ENCODE data around the gene GPR141. TPM values are rescaled to one million over a fixed set of nuclear protein-coding genes. Genes with fewer than 3 reads are reported as not detected.

The GPR141 gene
- polyA plus RNA-seq, 1 donor (not counting 4 experiments of a cell fraction or from before 2014, with no cell fraction given): not detected

DNA sequence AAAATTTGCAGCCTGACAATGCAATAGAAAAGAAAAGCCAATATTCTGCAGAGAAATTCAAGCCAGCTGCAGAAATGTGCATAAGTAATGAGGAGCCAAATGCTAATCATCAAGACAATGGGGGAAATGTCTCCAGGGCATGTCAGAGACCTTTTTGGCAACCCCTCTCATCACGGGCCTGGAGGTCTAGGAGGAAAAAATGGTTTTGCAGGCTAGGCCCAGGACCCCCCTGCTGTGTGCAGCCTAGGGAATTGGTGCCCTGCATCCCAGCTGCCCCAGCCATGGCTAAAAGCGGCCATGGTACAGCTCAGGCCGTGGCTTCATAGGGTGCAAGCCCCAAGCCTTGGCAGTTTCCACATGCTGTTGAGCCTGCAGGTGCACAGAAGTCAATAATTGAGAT, 92.4 kb downstream of the GPR141 start:
- no peaks in the 10 kb centered on the region for H3K36me3 ChIP-seq (ENCODE audit: control insufficient read depth in 2 of 2, extremely low read depth in 1 of 2, insufficient read depth in 2 of 2, low read length in 2 of 2)
- no peaks in the 10 kb centered on the region for H3K9me3 ChIP-seq (ENCODE audit: control insufficient read depth, low read depth, low read length)
- H3K27me3 ChIP-seq (ENCODE audit: control insufficient read depth, extremely low read depth, insufficient read depth, low read length): no peaks in the 10 kb centered on the region
- H3K79me2 ChIP-seq (ENCODE audit: control insufficient read depth, insufficient read depth, low read length): no peaks in the 10 kb centered on the region
- FAIRE-seq (no peak), DNase-seq (ENCODE audit: low read depth, low spot score) (no peak)
- no peak overlapping the region for H2AFZ ChIP-seq (ENCODE audit: control insufficient read depth, low read length)
- H3K27ac ChIP-seq (ENCODE audit: control insufficient read depth, insufficient read depth, low read length): no peak overlapping the region
- dilution Hi-C loops (cut with MboI; ENCODE audit: extremely low pct_ligation_motif_present, low sequenced_read_pairs): no loop called here
- no peaks in the 10 kb centered on the region for H4K20me1 ChIP-seq (ENCODE audit: control insufficient read depth, extremely low read depth, insufficient read depth, low read length)
- H3K4me3 ChIP-seq (ENCODE audit: control insufficient read depth in 2 of 3, extremely low read depth in 1 of 3, insufficient read depth in 2 of 3, low read depth in 1 of 3, low read length in 3 of 3): no peak overlapping the region
- H3K9me1 ChIP-seq (ENCODE audit: control insufficient read depth, extremely low read depth, insufficient read depth, low read length): no peaks in the 10 kb centered on the region
- TF ChIP-seq, protein P1, sequence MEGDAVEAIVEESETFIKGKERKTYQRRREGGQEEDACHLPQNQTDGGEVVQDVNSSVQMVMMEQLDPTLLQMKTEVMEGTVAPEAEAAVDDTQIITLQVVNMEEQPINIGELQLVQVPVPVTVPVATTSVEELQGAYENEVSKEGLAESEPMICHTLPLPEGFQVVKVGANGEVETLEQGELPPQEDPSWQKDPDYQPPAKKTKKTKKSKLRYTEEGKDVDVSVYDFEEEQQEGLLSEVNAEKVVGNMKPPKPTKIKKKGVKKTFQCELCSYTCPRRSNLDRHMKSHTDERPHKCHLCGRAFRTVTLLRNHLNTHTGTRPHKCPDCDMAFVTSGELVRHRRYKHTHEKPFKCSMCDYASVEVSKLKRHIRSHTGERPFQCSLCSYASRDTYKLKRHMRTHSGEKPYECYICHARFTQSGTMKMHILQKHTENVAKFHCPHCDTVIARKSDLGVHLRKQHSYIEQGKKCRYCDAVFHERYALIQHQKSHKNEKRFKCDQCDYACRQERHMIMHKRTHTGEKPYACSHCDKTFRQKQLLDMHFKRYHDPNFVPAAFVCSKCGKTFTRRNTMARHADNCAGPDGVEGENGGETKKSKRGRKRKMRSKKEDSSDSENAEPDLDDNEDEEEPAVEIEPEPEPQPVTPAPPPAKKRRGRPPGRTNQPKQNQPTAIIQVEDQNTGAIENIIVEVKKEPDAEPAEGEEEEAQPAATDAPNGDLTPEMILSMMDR (optimal IDR thresholded peaks at IDR 0.05 in 1 of 3, IDR thresholded peaks at IDR 0.05 in 1 of 3, conservative IDR thresholded peaks at IDR 0.05 in 1 of 3; ENCODE audit: extremely low read depth in 1 of 3, insufficient read depth in 2 of 3, low read length in 3 of 3): no peak
- TF ChIP-seq EZH2 (IDR thresholded peaks at IDR 0.05; ENCODE audit: low read length): no peak
- no peak overlapping the region for H3K4me2 ChIP-seq (ENCODE audit: control insufficient read depth, extremely low read depth, insufficient read depth, low read depth, low read length)
- H3K9ac ChIP-seq (ENCODE audit: control insufficient read depth, extremely low read depth, insufficient read depth, low read length): no peak overlapping the region
- H3K4me1 ChIP-seq (ENCODE audit: control insufficient read depth, extremely low read depth, insufficient read depth, low read length): no peaks in the 10 kb centered on the region

DNA sequence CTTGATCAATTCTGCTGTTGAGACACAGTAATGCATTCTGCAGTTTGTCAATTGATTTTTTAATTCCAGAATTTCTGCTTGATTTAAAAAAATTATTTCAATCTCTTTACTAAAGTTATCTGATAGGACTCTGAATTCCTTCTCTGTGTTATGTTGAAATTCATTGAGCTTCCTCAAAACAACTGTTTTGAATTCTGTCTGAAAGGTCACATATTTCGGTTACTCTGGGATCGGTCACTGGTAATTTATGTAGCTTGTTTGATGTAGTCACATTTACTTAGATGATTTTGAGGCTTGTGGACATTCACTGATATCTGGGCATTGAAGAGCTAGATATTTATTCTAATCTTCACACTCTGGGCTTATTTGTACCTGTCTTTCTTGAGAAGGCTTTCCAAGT, 97.6 kb downstream of the GPR141 start:
- H3K79me2 ChIP-seq (ENCODE audit: control insufficient read depth, insufficient read depth, low read length): no peaks in the 10 kb centered on the region
- no peaks in the 10 kb centered on the region for H3K4me1 ChIP-seq (ENCODE audit: control insufficient read depth, extremely low read depth, insufficient read depth, low read length)
- no peaks in the 10 kb centered on the region for H3K9me3 ChIP-seq (ENCODE audit: control insufficient read depth, low read depth, low read length)
- FAIRE-seq (no peak), DNase-seq (ENCODE audit: low read depth, low spot score) (no peak)
- no peak overlapping the region for H3K9ac ChIP-seq (ENCODE audit: control insufficient read depth, extremely low read depth, insufficient read depth, low read length)
- H3K4me2 ChIP-seq (ENCODE audit: control insufficient read depth, extremely low read depth, insufficient read depth, low read depth, low read length): no peak overlapping the region
- H4K20me1 ChIP-seq (ENCODE audit: control insufficient read depth, extremely low read depth, insufficient read depth, low read length): no peaks in the 10 kb centered on the region
- H2AFZ ChIP-seq (ENCODE audit: control insufficient read depth, low read length): no peak overlapping the region
- no peaks in the 10 kb centered on the region for H3K27me3 ChIP-seq (ENCODE audit: control insufficient read depth, extremely low read depth, insufficient read depth, low read length)
- no peaks in the 10 kb centered on the region for H3K36me3 ChIP-seq (ENCODE audit: control insufficient read depth in 2 of 2, extremely low read depth in 1 of 2, insufficient read depth in 2 of 2, low read length in 2 of 2)
- H3K4me3 ChIP-seq (ENCODE audit: control insufficient read depth in 2 of 3, extremely low read depth in 1 of 3, insufficient read depth in 2 of 3, low read depth in 1 of 3, low read length in 3 of 3): no peak overlapping the region
- no peaks in the 10 kb centered on the region for H3K9me1 ChIP-seq (ENCODE audit: control insufficient read depth, extremely low read depth, insufficient read depth, low read length)
- no peak overlapping the region for H3K27ac ChIP-seq (ENCODE audit: control insufficient read depth, insufficient read depth, low read length)
- no peak for TF ChIP-seq EZH2 (IDR thresholded peaks at IDR 0.05; ENCODE audit: low read length)
- TF ChIP-seq, protein P1 (optimal IDR thresholded peaks at IDR 0.05 in 1 of 3, IDR thresholded peaks at IDR 0.05 in 1 of 3, conservative IDR thresholded peaks at IDR 0.05 in 1 of 3; ENCODE audit: extremely low read depth in 1 of 3, insufficient read depth in 2 of 3, low read length in 3 of 3): no peak
- dilution Hi-C loops (cut with MboI; ENCODE audit: extremely low pct_ligation_motif_present, low sequenced_read_pairs): no loop called here

All from keratinocyte (primary cell).